SK-N-MC (cell line): Measurements from ENCODE around the gene RNU1-1.
"Not testable (repeated sequence)": the region's sequence is repeated elsewhere in the genome, so short reads cannot be mapped to it uniquely, and the experiment has no call there.

Experiments
- EZH2 ChIP-seq: fragments of 200-600 bp; sonication (generic); IDR thresholded peaks from one replicate; pipeline ENCODE4 v1.6.1; 2017; ENCODE audit warnings: antibody characterized with exemption
- FOXP2 ChIP-seq: optimal IDR thresholded peaks from 2 replicates; pipeline ENCODE3; 2011; ENCODE audit warnings: mild to moderate bottlenecking, moderate library complexity; ENCODE audit not compliant: insufficient read depth; ENCODE audit errors: extremely low read length, control extremely low read depth
- POLR2AphosphoS5 ChIP-seq: IDR thresholded peaks from 2 replicates; pipeline ENCODE4 v1.6.1; 2012; ENCODE audit warnings: mild to moderate bottlenecking, low read depth, low read length, borderline replicate concordance

DNA sequence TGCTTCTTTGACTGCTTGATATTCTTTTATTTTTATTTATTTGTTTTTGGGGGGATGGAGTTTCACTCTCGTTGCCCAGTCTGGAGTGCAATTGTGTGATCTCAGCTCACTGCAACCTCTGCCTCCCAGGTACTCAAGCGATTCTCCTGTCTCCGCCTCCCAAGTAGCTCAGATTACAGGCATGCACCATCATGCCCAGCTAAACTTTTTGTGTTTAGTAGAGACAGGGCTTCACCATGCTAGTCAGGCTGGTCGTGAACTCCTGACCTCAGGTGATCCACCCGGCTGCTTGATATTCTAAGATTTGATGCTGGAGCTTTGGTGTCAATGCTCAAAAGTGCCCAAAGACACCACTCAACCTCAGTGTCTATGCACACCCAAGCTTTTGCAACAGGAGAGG lies 45.6 kb upstream of the RNU1-1 start:
- TF ChIP-seq POLR2AphosphoS5, EZH2, FOXP2: not testable (repeated sequence)
